ENCODE data around the gene MUC12.
"Not testable (repeated sequence)": the region's sequence is repeated elsewhere in the genome, so short reads cannot be mapped to it uniquely, and the experiment has no call there.

MUC12 gene

GRCh38 chr7:100957832-100958421 is 11.4 kb upstream of the MUC12 start:
- no peak for DNase-seq (ENCODE audit: low read depth)

- DNase-seq (ENCODE audit: low read depth), result no peak
These were observed 9.5 kb upstream of the MUC12 start for GRCh38 chr7:100959894-100960293.

- no peak for DNase-seq (ENCODE audit: low read depth)
These were observed 6.8 kb upstream of the MUC12 start for GRCh38 chr7:100962537-100962936.

- DNase-seq (ENCODE audit: low read depth), result no peak
These were observed 6.0 kb upstream of the MUC12 start for GRCh38 chr7:100963386-100963785.

DNA sequence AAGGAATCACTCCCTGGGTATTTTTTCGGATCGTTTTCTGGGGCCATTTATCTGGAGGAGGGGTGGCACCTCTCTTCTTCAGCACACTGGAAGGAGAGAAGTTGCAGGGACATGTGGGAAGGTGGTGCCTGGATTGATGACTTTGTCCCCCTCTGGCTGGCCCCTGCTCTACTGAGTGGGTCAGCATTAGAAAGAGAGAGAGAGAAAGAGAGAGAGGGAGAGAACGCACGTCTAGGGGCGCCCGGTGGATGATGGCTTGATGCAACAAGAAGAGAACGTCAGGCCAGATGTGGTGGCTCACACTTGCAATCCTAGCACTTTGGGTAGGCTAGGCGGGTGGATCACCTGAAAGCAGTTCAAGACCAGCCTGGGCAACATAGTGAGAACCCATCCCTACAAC is 5.5 kb upstream of the MUC12 start:
- no peak for DNase-seq (ENCODE audit: low read depth)

- DNase-seq (ENCODE audit: low read depth), result no peak
These were observed 4.7 kb upstream of the MUC12 start for GRCh38 chr7:100964630-100965029.

- no peak for DNase-seq (ENCODE audit: low read depth)
These were observed 4.2 kb upstream of the MUC12 start for GRCh38 chr7:100965045-100965722.

- DNase-seq (ENCODE audit: low read depth), result peak; percentile 65
These were observed 3.4 kb upstream of the MUC12 start for GRCh38 chr7:100965723-100966541.

GRCh38 chr7:100966542-100967291 is 2.6 kb upstream of the MUC12 start:
- no peak for DNase-seq (ENCODE audit: low read depth)

DNA sequence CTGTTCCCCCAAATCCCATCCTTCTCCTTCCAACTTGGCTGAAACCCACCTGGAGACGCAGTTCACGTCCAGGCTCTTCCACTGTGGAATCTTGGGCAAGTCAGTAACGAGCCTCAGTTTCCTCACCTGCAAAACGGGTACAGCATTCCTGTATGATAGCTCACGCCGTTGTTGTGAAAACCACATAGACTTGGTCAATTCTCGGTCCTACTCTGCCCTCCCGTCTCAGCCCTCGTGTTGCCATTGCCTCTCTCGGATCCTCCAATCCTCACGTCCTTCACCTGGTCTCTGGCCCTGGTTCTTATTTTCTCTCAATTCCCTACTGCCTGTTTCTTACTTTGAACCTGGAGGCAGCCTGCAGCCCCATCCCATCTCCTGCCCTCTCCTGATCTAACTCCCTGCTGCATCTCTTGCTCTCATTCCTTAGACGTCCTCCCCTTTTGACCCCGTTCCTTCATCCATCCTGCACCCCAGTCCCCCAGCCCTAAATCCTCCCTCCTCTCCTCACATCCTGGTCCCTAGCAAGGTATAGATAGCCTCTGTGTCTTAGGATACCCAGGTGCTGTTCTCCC is 2.0 kb upstream of the MUC12 start:
- DNase-seq (ENCODE audit: low read depth), result no peak

DNA sequence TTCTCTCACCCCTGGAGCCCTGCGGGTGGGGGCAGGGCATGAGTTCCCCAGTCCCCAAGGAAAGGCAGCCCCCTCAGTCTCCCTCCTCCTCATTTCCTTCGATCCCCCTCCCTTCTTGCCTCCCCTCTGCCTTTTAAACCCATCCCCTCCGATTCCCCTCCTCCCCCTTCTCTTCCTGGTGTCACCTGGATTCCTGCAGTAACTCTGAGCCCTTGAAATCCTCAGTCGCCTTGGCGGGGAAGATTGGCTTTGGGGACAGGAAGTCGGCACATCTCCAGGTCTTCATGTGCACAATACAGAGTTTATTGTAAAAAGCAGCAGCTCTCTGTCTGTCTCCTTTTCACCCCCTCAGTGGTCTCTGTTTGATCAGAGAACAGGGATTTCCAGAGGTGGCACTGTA is 1.3 kb upstream of the MUC12 start:
- no peak for DNase-seq (ENCODE audit: low read depth)

- DNase-seq (ENCODE audit: low read depth), result no peak
These were observed 715 bp upstream of the MUC12 start for GRCh38 chr7:100968650-100969049.

DNA sequence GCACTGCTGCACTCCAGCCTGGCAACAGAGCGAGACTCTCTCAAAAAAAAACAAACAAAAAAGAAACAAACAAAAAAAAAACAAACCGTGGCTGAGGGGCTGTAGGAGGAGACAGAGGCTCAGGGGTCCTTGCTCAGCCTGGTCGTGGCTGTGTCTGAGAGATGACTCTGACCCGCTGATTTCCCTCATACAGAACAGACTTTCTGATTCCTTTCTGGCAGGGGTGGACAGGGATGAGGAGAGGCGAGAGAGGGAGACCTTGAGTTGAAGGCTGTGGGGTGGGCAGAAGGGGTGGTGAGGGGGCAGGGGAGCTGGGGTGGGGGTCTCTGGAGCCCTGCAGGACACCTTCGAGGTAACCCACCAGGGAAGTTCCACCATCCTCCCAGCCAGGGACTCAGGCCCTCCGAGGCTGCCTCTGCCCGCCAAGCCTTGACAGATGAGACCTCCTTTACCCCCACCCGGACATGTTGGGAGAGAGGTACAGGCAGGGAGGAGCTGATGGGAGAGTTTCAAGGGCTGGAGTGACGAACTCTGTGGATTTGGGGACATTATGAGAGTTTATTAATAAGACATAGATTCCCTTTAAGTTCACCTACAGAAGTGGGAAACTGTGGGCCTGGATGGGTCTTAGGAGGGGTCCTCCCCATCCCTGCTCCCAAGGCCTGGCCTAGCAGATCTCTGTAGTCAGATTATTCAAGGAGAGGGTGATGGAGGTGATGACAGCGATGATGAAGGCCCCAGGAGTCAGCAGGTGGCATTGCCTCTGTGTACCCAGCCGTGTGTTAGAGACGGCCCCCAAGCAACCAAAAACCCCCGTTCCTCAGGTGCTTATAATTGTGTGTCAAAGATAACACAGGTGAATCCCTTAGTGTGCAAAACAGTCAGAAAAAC is 2.0 kb downstream of the MUC12 start:
- no peak for DNase-seq (ENCODE audit: low read depth)

DNA sequence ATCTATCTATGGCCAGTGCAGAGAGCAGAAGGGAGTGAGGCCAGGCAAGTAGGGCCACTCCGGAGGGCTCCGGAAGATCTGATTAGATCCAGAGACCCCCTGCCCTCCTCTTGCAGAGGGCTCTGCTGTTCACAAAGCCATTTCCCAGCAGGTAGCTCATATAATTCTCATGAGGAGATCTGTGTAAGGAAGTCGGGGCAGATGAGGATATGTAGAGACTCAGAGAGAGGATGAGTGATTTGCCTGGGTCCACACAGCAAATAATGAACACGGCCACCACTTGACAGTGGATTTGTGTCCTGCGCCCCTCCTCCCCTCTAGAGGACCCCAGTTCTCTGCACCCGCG is 2.6 kb downstream of the MUC12 start:
- DNase-seq (ENCODE audit: low read depth), result no peak

GRCh38 chr7:100974021-100974420 is 4.7 kb downstream of the MUC12 start:
- DNase-seq (ENCODE audit: low read depth), result no peak

DNA sequence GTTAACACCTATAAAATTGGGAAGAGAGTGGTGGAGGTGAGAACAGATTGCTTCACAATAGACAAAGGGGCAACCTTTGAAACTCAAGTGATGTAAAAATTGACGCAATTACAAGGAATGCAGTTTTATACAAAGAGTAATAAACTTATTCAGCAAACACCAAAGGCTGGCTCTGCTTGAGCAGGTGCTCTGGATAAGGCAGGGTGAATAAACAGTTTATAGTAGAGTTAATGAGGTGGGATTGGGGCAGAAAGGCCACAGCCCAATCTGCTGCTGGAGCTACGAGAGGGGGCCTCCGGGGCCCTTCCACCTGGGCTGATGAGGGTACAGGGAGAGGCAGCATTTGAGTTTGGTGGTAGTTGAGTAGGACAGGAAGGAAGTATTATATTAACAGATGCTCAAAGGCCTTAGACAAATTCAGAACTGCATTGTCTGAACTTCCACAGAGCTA is 6.0 kb downstream of the MUC12 start:
- DNase-seq (ENCODE audit: low read depth), result no peak

- DNase-seq (ENCODE audit: low read depth), result no peak
These were observed 8.9 kb downstream of the MUC12 start for GRCh38 chr7:100978300-100978699.

- no peak for DNase-seq (ENCODE audit: low read depth)
These were observed 14.3 kb downstream of the MUC12 start for GRCh38 chr7:100983451-100984187.

- not testable (repeated sequence) for DNase-seq (ENCODE audit: low read depth)
These were observed 15.0 kb downstream of the MUC12 start for GRCh38 chr7:100984241-100984918.

Measured in activated T-cell treated with anti-CD3 and anti-CD28 coated beads for 1 hour (primary cell).